NCI-H82 (cell line): Measurements from ENCODE around the gene POLR1C.
"Not testable (repeated sequence)": the region's sequence is repeated elsewhere in the genome, so short reads cannot be mapped to it uniquely, and the experiment has no call there.

Experiments used
- DNase-seq: peaks from one replicate; lab custom pipeline; 2025; lab: John Stamatoyannopoulos, UW

POLR1C gene

GRCh38 chr6:43516697-43517504 lies at the start of gene POLR1C, which contains the start of gene YIPF3:
TSS of gene POLR1C (plus strand) at chr6:43517089. CDS start at chr6:43517110, 21 bp downstream.
TSS of gene YIPF3 (minus strand) at chr6:43516926. CDS start at chr6:43516807, 119 bp downstream.
- DNase-seq, result peak; percentile 100

GRCh38 chr6:43467265-43467664 lies 49.6 kb upstream of the POLR1C start:
- DNase-seq, result not testable (repeated sequence)

GRCh38 chr6:43467752-43468151 lies 49.1 kb upstream of the POLR1C start:
- DNase-seq, result no peak

- DNase-seq, result peak; percentile 13
Observed at GRCh38 chr6:43468240-43468639, 48.6 kb upstream of the POLR1C start.

GRCh38 chr6:43468748-43469681 lies 47.9 kb upstream of the POLR1C start:
- DNase-seq, result no peak

- no peak for DNase-seq
Observed at GRCh38 chr6:43469947-43470346, 46.9 kb upstream of the POLR1C start.

- no peak for DNase-seq
Observed at GRCh38 chr6:43471399-43471798, 45.5 kb upstream of the POLR1C start.

- DNase-seq, result no peak
Observed at GRCh38 chr6:43472515-43472914, 44.4 kb upstream of the POLR1C start.

- peak; percentile 93 for DNase-seq
Observed at GRCh38 chr6:43475516-43475915, 41.4 kb upstream of the POLR1C start.

GRCh38 chr6:43476746-43477145 lies 40.1 kb upstream of the POLR1C start:
- DNase-seq, result no peak

GRCh38 chr6:43477235-43478007 lies 39.5 kb upstream of the POLR1C start, which contains the start of gene TJAP1:
TSS of gene TJAP1 (plus strand) at chr6:43477570. CDS start at chr6:43499002, 21,432 bp downstream.
- peak; percentile 94 for DNase-seq

- peak; percentile 60 for DNase-seq
Observed at GRCh38 chr6:43478008-43478372, 38.9 kb upstream of the POLR1C start.

- DNase-seq, result no peak
Observed at GRCh38 chr6:43481075-43481474, 35.8 kb upstream of the POLR1C start.

GRCh38 chr6:43481591-43482236 lies 35.2 kb upstream of the POLR1C start:
- no peak for DNase-seq

- DNase-seq, result no peak
Observed at GRCh38 chr6:43488667-43489276, 28.1 kb upstream of the POLR1C start.

- no peak for DNase-seq
Observed at GRCh38 chr6:43489277-43490072, 27.4 kb upstream of the POLR1C start.

- DNase-seq, result no peak
Observed at GRCh38 chr6:43490523-43490939, 26.4 kb upstream of the POLR1C start.

GRCh38 chr6:43491750-43492661 lies 24.9 kb upstream of the POLR1C start:
- DNase-seq, result no peak

- no peak for DNase-seq
Observed at GRCh38 chr6:43492673-43493072, 24.2 kb upstream of the POLR1C start.
